Stimulated activated naive CD4-positive, alpha-beta T cell treated with Interleukin-2 at 50 U/mL for 16 hours (primary cell): Measurements from ENCODE around the gene DAAM1.

ENCODE experiments used
- DNase-seq: peaks from one replicate; lab custom pipeline; 2025; lab: John Stamatoyannopoulos, UW

DAAM1 gene

GRCh38 chr14:59187802-59188460 lies 536 bp upstream of the DAAM1 start:
- peak; percentile 22 for DNase-seq

GRCh38 chr14:59189091-59189785 lies 771 bp downstream of the DAAM1 start:
- DNase-seq = peak; percentile 23

GRCh38 chr14:59189786-59190368 lies 1.4 kb downstream of the DAAM1 start:
- DNase-seq = peak; percentile 73

DNA sequence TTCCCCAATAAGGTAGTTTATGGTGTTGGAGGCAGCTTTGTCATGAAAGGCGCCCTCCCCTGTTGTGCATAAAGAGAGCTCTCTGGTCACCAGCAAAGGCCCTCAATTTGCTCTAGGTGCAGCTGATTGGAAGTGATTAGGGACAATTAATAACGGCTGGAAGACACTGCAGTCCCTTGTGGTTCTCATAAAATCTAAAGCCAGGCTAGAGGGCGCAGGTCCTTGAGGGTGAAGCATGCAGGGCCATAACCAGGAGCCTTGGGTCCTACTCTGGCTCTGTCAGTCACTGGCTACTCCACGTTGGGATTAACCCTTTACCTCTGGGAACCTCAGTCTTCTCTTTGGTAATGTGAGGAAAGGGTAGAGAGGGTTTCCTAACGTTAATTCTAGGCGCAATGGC lies 1.9 kb downstream of the DAAM1 start:
- DNase-seq = no peak

DNA sequence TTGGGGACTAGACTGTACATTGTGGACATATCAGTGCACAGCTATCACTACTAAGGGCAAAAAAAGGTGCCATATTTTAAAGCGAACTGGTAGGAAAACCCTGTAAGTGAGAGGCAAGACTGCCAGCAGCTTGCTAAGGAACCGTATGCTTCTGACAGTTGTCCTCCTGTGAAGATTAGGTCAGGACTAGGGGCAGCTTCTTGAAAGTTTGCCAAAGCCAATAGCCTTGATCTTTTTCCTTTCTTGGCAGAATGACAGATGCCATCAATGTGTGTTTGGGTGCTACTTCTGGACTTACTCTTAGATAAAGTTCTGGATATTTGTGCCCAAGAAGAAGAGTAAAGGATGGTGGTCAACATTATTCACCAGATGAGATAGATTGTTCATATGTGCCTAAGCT lies 7.4 kb downstream of the DAAM1 start:
- DNase-seq = no peak

DNA sequence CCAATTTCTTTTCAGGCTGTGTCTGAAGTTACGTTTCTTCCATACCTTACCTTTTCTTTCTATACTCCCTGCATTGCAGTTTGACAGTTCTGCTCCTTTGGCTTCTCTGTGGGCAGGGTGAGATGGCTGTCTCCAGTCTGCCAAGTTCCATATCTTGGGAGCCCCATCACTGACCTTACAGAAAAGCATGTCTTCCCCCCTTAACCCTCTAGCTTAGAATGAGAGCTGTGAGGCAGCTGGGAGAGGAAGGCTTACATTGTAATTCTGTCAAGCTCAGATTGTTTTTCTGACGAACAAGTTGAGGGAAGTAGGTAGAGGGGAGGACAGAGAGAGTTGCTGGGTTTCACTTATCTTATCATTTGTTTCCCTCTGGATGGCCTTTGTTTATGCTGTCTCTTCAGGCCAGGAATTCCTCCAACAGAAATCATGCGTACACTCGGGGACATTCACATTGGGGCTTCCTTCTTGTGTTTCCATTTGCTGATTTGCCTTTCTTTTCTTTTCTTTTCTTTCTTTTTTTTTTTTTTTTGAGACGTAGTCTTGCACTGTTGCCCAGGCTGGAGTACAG lies 9.3 kb downstream of the DAAM1 start:
- DNase-seq = no peak

DNA sequence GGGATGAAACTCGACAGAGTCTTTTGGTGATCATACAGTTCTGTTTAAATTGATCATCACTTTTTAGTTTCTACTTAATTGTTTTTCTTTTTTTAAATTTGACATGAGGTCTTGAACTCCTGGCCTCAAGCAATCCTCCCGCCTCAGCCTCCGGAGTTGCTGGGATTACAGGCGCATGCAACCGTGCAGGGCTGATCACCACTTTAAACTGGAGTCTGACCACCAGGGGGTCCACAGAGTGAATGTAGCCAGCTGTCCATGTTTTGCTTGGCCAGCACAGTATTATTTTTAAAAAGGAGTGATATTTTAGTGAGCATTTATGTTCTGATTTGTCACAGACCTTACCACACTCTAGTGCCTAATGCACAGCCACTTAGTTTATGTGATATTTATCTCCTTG lies 10.7 kb downstream of the DAAM1 start:
- no peak for DNase-seq

GRCh38 chr14:59199614-59200013 lies 11.1 kb downstream of the DAAM1 start:
- no peak for DNase-seq

DNA sequence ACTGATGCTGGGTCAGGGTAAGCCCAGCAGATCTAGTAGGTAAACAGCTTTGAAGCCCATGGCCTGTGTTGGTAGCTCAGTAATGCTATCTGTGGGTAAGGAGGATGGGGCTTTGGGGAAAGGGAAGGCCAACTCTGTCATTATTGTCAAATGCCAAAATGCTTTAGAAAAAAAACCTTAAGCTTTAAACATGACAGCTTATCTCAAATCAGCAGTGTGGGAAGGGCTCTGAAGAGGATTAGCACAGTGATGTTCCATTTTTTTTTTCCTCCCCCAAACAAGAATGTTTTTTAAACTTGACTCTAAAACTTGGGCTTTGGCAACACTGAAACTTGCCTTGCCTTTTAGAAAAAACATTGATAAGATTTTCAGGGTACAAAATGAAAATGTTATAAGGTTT lies 11.7 kb downstream of the DAAM1 start:
- no peak for DNase-seq

DNA sequence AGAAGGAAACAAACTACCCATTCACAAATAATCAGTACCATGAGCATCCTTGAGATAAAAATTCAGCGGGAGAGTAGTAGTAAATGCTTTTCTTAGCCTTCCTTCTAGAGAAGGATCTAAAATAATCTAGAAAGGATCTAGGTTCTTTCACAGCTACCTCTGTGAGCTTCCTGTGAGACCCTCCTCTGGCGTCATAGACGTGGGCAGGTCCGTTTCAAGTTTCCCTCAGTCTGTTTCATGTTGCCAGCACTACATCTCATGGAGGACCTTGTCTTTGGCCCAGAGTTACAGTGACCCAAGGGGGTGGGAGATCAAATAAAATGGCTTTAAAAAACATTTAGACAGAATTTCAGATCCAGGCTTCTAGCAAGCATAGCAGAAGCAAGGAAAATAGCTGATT lies 13.6 kb downstream of the DAAM1 start:
- no peak for DNase-seq

DNA sequence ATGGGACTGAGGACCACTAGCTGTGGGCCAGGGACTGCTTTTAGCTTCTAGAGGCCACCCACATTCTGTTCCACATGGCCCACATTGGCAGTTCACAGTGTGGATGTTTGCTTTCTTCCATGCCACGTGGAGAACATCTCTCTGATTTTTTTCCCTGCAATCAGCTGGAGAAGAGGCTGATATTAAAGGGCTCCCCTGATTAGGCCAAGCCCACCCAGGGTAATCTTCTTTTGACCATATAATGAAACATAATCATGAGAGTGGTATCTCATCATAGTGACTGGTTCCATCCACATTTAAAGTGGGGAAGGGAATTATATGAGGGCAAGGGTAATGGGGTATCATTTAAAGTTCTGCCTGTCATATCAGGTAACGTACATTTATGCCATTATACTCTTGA lies 15.8 kb downstream of the DAAM1 start:
- no peak for DNase-seq

DNA sequence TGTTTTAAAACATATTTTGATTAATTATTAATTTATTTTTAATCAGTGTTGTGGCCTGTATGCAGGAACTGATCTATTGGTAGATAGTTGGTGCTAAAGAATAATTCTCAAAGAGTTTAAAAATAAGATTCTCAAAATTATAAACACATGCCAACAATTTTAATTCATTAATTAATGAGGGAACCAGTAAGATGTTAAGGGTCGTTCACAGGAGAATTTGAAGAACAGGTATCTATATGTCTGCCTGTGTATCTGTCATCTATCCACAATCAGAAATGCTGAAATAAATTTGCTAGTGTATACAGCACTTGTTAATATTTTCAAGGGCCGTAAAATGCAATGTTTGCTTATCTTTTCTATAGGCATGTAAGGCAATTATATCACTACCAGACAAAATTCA lies 18.4 kb downstream of the DAAM1 start:
- no peak for DNase-seq

DNA sequence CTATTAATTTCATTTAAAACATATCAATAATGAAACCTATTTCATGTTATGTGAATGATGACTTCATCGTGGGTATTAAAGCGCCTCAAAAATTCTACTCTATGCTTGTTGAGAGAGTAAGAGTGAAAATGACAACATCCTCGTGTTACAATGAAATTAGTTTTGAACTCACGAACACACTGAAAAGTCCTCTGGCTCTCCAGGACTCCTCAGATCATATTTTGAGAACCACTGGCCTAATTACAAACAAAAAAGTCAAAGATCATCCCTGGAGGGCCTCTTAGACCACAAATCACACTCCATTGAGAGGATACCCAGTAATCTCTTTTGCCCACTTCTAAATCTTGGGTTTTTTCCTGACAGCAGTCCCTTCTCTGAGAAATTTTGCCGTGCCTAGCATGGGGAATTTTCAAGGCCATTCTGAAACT lies 19.1 kb downstream of the DAAM1 start:
- DNase-seq = no peak

DNA sequence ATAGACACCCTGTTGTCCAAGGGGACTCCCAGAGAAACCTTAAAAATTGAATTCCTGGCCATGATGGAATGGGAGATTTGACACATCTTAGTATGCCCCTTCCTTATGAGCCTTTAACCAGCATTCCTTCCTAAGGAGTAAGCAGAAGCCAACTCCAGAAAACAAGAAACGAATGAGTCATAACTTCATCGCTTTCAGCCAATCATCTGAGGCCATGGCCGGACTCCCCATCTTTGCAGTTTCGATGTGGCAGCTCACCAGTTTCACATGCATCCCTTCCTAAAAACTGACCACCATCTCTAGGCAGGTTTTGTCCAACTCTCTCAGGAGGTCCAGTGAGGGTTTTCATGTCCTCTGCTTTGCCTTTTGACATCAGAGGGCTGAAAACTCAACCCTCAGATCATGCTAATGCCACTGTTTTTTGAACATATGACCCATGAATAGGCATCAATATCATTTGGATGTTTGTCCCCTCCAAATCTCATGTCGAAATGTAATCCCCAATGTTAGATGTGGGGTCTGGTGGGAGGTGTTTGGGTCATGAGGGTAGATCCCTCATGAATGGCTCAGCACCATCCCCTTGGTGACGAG lies 19.9 kb downstream of the DAAM1 start:
- no peak for DNase-seq

DNA sequence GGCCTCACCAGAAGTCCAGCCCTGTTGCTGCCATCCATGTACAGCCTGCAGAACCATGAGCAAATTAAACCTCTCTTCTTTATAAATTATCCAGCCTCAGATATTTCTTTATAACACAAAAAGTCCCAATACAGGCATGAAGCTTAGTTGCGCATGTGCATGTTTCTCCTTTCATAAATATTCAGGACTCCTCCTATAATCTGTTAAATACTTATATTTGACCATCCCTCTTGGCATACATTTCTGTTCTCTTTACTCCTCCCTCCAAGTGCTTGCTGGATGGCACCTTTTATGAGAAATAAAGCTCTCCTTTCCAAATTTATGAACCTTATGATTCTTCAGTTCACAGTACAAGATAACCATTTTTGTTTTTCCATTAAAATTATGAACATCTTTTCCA lies 20.5 kb downstream of the DAAM1 start:
- no peak for DNase-seq

GRCh38 chr14:59210621-59211020 lies 22.2 kb downstream of the DAAM1 start:
- DNase-seq = no peak

DNA sequence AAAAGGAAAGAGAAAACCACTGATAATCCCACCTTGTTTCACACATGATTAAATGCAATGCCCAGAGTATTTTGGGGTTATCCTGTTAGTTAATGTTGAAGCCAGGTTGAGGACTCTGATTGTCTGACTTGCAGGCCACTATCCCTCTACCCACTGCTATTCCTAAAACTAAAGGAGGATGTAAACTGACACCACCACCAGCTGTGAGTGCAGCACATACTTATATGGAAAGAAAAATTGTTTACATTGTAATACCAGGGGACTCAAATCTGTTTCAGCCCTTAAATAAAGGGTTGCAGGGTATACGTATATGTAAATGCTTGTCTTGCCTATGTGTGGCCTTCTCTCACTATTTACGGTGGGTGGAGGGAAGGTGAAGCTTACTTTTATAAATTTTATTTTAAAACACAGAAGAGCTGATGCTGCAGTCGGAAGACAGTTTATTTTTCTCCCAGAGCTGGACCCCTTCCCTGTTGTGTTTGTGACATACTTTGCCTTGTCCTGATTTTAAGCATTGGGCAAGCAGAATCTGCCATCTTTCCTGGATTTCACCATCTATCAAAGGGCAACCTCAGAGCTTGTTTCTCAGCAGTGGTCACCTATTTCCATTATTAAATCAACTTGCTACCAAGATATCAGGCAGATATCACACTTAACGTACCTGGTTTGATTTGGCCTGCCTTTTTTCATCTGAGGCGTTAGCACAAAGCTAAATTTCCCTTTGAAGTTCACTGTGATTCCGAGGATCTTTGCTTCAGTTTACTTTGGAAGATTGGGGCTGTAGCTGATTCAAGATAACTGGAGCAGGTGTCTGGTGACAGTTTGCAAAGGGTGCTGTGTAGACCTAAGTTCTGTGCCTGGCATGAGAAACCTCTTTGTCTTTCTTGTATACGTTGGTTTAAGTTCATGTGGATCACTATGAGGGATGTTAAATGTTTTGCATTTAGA lies 25.2 kb downstream of the DAAM1 start:
- DNase-seq = no peak

DNA sequence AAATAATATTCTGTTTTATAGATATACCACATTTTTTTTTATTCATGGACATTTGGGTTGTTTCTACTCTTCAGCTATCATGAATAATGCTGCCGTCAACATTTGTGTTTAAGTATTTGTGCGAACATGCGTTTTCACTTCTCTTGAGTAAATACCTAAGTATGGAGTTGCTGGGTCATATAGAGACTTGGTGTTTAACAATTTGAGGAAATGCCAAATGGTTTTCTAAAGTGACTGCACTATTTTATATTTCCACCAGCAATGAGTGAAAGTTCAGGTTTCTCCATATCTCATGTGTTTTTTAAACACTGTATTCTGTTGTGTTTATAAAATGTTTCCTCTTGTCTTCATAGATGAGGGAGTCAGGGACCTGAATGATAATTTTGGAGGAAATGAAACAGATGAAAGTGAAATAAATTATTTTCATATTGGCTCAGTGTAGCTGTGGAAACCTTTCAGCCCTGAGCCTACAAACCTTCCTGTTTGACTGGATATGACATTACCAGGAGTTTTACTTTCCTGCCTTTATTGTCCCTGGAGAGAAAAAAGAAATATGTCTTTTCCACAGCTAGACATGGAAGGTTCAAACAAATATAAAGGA lies 26.3 kb downstream of the DAAM1 start:
- no peak for DNase-seq

GRCh38 chr14:59215322-59215721 lies 26.9 kb downstream of the DAAM1 start:
- no peak for DNase-seq

- no peak for DNase-seq
Observed at GRCh38 chr14:59215757-59216156, 27.3 kb downstream of the DAAM1 start.

DNA sequence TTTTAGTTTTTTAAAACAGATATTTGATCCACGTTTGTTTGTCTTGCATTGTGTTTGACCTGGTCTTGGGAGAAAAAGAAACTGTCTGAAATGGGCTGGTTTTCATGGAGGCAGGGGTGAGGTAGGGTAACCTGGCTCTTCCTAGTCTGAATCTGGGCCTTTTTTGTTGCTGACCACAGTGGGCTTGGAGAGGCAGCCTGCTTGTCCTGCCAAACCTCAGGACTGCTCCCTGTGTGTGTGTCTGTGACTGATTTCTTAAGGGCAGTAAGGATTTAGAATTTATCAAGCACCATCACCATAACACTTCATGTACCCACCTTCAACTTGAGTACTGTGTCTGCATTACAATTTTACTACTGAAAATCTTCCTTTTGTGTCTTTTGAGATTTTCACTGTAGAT lies 28.5 kb downstream of the DAAM1 start:
- no peak for DNase-seq
